ENCODE data around the gene TTC7B. TPM values are rescaled to one million over a fixed set of nuclear protein-coding genes. Genes with fewer than 3 reads are reported as not detected.

The TTC7B gene
- total and polyA plus RNA-seq, 9 of the 15 experiments (the other 6 are each of a cell fraction or from before 2014, with no cell fraction given) = 2.2 to 77.2 (median 36.7) TPM

- Histone ChIP-seq H3K4me1 (replicated peaks in 1 of 2; ENCODE audit: control insufficient read depth in 2 of 2, insufficient read depth in 2 of 2, low read length in 2 of 2) (peaks cover 2 to 6% of the 10 kb centered on the region in 2 experiments; a peak in 3 of 5 replicates), H3K36me3 (ENCODE audit: control insufficient read depth, insufficient read depth, low read length) (peaks cover 57% of the 10 kb centered on the region), H3K4me3 (no peak overlapping the region), H3K79me2 (ENCODE audit: control insufficient read depth, insufficient read depth, low read length) (no peaks in the 10 kb centered on the region), H3K9me3 (replicated peaks; ENCODE audit: control insufficient read depth, insufficient read depth, low read depth, low read length) (no peaks in the 10 kb centered on the region), H3K27me3 (ENCODE audit: control insufficient read depth in 2 of 2, insufficient read depth in 2 of 2, low read length in 2 of 2) (no peaks in the 10 kb centered on the region), H3K9me1 (ENCODE audit: control insufficient read depth, insufficient read depth, low read length) (no peaks in the 10 kb centered on the region), H3K4me2 (ENCODE audit: insufficient read depth, low read length) (no peak overlapping the region), H2AFZ (ENCODE audit: low read depth, low read length) (no peak overlapping the region), H4K20me1 (replicated peaks; ENCODE audit: control insufficient read depth, insufficient read depth, low read length) (no peaks in the 10 kb centered on the region), H3K9ac (ENCODE audit: insufficient read depth in 1 of 2, low read depth in 2 of 2, low read length in 2 of 2) (no peak overlapping the region), H3K27ac (ENCODE audit: extremely low read depth, low read depth, low read length) (no peak overlapping the region)
- FAIRE-seq (no peak), DNase-seq (ENCODE audit: extremely low read depth in 1 of 4, low spot score in 3 of 4) (no peak), ATAC-seq (no peak)
- in situ Hi-C loops (cut with MboI) = no loop called here
- intact Hi-C loops (cut with micrococcal nuclease) = no loop called here
- 70% methylated on average over 4 of the region's 8 CpGs for WGBS (ENCODE audit: insufficient coverage, low coverage, missing lambda C conversion rate)
- POLR2A ChIA-PET = no interaction called here
- no TSS peak for BruUV-seq (replicated peaks)
- CTCF ChIA-PET (ENCODE audit: low intra/inter-chr PET ratio) = no interaction called here
- TF ChIP-seq E2F3 (CRISPR knock-in tag; IDR thresholded peaks at IDR 0.05) (no peak), ZMIZ1 (IDR thresholded peaks at IDR 0.05; ENCODE audit: low read depth in 2 of 2, low read length in 2 of 2) (no peak), FIP1L1 (IDR thresholded peaks at IDR 0.05; ENCODE audit: low read depth, low read length, poor library complexity, severe bottlenecking) (no peak), NCOA2 (IDR thresholded peaks at IDR 0.05; ENCODE audit: partially characterized antibody in 2 of 2) (no peak), XRCC3 (IDR thresholded peaks at IDR 0.05) (no peak), GTF2E2 (tag; IDR thresholded peaks at IDR 0.05) (no peak), STAT5B (CRISPR knock-in tag; IDR thresholded peaks at IDR 0.05) (no peak), SAFB (IDR thresholded peaks at IDR 0.05; ENCODE audit: borderline replicate concordance, low read depth, low read length) (no peak), SMC3 (conservative IDR thresholded peaks at IDR 0.05; ENCODE audit: insufficient read depth, low read depth, low read length) (no peak), ZNF507 (tag; conservative IDR thresholded peaks at IDR 0.05) (no peak), ZNF174 (CRISPR knock-in tag; IDR thresholded peaks at IDR 0.05) (no peak), MITF (IDR thresholded peaks at IDR 0.05) (no peak)
- TF ChIP-seq, protein P1, sequence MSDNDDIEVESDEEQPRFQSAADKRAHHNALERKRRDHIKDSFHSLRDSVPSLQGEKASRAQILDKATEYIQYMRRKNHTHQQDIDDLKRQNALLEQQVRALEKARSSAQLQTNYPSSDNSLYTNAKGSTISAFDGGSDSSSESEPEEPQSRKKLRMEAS (CRISPR knock-in tag; IDR thresholded peaks at IDR 0.05) = no peak
- TF ChIP-seq, protein P2, sequence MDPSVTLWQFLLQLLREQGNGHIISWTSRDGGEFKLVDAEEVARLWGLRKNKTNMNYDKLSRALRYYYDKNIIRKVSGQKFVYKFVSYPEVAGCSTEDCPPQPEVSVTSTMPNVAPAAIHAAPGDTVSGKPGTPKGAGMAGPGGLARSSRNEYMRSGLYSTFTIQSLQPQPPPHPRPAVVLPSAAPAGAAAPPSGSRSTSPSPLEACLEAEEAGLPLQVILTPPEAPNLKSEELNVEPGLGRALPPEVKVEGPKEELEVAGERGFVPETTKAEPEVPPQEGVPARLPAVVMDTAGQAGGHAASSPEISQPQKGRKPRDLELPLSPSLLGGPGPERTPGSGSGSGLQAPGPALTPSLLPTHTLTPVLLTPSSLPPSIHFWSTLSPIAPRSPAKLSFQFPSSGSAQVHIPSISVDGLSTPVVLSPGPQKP (CRISPR knock-in tag; IDR thresholded peaks at IDR 0.05) = no peak
These were observed 34.4 kb downstream of the TTC7B start for GRCh38 chr14:90781876-90782275.

Data from K562 (cell line).